ENCODE measurements around the gene F5.
"Not testable (repeated sequence)": the region's sequence is repeated elsewhere in the genome, so short reads cannot be mapped to it uniquely, and the experiment has no call there.

The F5 gene

DNA sequence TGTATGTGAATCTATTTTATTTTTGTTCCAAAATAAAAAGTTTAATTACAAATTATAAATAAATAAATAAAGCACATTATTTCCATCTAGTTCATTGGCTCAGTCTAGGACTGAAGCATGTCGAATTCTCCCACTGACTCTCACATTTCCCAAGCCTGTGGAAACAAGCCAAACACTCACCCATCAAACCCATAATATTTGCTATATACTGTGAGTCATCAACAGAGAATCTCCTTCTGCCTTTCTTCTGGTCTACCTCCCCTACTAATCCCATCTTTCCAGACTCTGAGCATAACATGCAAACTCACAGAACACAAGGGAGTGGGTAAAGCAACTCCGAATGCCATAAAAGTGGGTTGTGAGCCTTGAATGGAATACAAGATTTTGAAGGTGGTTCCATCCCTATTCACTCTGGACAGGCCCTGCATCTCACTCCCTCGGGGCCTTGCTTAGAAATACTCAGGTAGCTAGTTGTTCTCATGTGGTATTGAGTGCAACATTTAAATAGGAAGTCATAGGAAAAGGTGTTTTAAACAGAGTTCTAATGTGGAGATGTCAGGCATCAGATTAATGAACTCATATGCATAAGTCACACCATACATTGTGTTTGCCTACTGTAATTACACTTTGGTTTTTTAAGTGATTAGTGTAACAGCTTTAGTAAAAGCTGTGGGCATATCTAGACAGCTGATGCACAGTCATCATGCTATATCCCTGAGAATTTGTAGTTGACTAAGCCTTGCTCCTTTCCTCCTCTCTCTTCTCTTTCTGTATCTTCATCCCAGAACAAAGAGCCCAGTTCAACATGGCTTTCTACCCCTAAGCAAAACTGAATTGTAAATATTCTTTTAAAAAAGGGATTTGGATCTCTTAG, 47.0 kb downstream of the F5 start:
- peak; percentile 86 for DNase-seq (ENCODE audit: low spot score)

DNA sequence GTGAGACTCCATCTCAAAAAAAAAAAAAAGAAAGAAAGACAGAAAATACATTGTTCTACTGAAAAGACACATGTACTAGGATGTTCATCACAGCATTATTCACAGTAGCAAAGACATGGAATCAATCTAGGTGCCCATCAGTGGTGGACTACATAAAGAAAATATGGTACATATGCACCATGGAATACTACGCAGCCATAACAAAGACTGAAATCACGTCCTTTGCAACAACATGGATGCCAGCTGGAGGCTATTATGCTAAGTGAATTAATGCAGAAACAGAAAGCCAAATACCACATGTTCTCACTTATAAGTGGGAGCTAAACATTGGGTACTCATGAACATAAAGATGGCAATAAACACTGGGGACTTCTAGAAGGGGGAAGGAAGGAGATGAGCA, 51.6 kb downstream of the F5 start:
- no peak for DNase-seq (ENCODE audit: low spot score)

DNA sequence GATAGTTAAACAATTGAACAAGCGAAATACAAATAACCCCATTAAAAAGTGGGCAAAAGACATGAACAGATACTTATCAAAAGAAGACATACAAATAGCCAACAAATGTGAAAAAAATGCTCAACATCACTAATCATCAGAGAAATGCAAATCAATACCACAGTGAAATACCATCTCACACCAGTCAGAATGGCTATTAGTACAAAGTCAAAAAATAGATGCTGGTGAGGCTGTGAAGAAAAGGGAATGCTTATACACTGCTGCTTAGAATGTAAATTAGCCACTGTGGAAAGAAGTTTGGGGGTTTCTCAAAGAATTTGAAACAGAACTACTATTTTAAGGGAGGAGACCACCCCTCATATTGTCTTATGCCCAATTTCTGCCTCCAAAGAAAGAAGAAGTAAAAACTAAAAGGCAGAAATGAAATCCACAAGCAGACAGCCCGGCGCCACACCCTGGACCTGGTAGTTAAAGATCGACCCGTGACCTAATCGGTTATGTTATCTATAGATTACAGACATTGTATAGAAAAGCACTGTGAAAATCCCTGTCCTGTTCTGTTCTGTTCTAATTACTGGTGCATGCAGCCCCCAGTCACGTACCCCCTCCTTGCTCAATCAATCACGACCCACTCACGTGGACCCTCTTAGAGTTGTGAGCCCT, 52.6 kb downstream of the F5 start:
- DNase-seq (ENCODE audit: low spot score): not testable (repeated sequence)

DNA sequence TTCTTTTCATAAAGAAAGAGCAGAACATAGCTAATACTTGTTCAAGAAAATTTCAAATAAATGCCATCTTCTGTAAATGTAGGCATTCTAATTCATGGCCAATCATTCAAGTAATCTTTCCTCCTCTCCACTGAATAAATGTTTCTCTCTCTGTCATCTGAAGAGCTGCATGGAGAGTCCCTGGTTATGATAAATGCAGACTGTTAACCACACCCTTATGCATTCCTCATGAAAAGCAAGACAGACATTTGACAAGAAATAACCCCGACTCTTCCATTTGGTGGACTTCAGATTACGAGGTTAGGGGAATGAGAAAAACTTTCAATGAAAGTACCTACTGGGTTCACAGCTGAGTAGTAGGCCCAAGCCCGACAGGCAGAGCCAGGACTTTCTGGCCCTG, 55.8 kb downstream of the F5 start:
- no peak for DNase-seq (ENCODE audit: low spot score)

DNA sequence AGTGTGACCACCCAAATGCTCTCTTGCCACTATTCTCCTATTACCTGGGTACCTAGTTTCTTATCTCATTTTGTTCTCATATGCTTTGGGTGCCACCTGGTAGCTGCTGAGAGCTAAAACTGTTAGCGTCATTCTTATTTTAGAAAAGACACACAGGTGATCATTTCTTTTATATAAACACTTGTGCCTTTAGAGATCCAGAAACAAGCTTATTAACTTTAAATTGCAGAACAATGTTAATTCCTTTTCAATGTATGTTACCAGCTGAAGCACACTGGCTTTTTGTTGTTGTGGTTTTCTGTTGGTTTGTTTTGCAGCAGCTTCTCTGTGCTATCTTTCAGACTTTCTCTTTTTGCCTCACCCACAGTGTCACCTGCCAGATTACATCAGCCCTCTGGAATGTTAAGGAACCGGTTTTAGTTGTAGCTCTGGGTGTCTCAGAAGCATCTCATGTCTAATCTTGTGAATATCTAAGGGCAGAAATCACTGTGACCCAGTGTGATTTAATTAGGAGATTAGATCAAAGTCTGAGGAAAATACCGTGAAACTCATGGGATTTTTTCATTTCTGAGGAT, 57.1 kb downstream of the F5 start:
- peak; percentile 91 for DNase-seq (ENCODE audit: low spot score)

DNA sequence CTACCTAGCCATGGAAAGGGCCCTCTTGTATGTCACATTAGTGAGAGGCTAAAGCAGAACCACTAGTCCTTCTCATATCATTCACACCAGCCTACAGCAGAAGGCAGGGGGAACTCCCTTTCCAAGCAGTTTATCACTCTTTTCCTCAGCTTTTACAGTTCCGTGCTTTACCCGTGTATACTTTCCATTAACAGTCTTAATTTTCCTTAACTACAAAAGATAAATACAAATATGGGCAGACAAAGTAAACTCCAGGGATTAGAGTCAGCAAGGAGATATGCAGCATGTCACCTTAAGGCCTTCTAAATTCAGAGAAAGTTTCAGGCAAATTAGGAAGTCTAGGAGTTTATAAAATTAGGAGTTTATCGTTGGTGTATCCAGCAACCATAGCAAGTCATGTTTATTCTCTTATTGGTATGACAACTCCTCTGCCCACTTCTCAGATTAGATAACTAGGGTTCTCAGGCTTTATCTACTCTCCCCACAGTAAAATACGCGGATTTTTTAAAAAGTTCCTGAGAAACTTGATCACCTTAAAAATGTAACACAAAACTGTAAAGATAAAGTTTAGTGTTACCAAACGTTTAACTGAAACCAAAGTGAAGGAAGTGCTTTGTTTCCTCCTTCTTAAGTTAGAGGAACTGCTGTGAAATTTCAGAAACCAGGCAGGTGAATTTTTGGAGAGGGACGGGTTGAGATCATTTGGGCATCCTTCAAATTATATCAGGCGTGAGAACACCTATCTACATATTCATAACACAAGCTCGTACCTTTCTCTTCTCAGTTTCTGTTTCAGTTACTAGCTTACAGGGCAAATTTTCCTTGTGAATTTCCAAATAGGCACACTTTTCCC, 57.8 kb downstream of the F5 start:
- DNase-seq (ENCODE audit: low spot score): no peak

DNA sequence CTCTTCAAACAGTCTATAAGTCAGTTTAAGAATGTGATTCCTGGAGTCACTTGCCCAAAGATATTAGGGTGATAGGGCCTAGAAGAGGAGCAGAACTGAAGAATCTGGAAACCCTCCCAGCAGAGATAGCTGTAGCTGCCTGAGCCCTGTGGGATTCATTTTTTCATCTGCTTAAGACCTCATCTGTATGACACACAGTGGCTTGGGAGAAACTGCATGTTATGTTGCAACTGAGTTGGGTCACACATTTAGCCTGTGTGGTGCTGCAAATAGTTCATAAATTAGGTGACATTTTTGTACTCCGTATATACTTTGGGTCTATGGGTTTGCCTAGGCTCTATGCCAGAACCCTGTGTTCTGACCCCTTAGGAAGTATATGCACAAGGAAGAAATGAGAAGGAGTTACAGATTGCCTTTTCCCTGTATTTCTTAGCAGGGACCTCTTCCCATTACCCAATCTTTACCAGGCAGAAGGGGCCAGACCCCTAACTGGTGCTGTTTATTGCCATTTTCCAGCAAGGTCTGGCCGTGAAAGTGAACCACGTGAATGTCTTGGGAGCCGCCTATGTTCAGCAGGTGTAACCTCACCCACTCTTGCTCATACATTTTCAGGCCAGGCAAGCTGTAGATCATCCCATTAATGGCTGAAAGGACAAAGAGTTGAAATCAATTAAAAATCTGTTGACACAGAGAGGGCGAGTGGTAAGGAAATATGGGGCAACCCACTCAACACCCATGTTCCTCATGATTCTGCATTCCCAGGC, 58.6 kb downstream of the F5 start:
- peak; percentile 40 for DNase-seq (ENCODE audit: low spot score)

DNA sequence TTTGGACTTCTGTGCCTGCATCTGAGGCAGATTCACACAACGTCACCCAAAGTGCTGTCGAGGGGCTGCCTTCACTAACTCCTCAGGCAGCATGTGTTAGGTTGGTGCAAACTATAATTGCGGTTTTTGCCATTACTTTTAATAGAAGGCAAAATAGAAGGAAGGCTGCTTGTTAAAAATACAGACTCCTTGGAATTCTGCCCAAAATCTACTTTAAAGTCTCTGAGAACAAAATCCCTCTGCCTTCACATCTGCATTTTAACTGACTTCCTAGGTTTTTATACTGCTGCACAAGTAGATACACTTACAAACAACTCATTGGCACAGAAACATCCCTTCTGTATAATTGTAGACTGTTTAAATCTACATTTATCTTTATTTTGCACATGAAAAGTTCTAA, 59.3 kb downstream of the F5 start:
- DNase-seq (ENCODE audit: low spot score): no peak

DNA sequence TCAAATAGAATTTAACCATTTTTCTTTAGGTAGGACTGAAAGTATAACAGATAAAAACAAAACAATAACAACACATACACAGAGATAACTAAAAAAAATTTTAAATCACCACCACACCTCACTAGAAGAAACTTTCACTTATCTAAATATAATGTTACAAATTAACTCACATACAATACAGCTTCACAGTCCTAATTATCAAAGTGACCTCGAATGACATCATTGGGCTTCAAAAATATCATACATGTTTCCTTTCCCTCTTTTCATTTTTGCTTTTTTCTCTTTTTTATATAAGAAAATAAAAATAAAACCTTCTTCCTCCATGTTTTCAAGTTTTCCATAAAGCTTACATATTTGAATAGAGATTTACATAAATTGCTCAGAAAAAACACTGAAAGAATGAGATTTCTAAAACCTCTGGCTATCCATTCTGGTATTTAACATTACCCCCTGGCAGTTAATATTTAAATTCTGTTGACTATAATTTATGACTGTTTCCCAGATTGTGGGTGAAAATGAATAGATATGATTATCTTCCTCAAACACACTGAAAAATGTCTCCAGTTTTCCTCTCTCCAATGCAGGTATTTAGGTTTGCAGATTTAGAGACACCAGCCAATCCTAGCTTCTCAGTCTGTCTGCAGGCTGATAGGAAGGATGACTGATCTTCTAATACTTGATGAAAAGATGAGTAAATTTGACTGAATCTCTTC, 60.0 kb downstream of the F5 start:
- no peak for DNase-seq (ENCODE audit: low spot score)

DNA sequence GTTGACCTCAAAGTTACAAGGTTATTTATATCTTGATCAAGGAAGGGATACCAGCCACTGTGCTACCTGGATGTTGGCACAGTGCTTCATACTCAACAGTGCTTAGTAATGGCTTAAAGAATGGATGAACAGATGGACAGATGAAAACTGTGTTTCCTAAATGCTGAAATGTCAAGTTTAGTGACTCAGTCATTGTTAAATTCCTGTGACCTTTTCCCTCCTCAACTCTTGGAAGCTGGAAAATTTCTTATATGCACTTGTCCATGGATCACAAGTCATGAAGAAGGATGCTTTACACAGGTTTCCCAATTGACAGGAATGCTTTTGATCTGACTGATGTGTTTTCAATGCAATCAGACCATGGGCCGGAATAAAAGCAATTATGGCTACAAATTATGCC, 60.9 kb downstream of the F5 start:
- DNase-seq (ENCODE audit: low spot score): peak; percentile 32

DNA sequence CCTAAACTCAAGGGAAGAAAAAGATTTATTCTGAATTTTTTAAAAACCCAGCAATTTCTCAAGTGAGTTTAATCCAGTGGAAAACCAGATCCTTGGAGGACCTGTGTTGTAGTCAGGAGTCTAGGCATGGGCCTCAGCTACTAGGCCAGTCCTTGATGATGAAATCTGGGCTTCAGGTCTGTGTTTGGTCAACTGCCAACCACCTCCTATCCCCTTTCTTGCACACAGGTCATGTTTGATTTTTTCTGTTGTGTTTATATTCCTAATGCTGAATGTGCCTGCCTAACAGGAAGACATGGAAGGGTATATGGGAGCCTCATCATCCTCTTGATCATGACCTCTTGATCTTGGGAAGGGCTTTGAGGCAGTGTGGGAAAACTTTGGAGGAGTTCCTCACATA, 62.4 kb downstream of the F5 start:
- DNase-seq (ENCODE audit: low spot score): no peak

DNA sequence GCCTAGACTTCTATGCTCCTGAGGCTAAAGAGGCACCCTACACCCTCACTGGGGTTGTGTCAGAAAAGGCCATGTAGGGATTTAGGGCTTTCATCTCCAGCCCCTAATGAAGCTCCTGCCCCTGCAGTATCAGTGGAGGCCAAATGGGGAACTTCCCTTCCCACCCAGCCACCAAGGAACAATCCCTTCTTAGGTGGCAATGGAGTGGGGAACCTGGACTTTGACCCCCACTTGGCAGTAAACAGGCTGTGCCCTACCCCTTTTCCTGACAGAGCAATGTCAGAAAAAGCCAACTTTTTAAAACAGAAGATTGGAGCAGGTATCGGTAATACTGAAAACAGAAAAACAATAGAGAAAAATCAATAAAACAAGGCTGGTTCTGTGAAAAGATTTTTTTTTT, 65.1 kb downstream of the F5 start:
- no peak for DNase-seq (ENCODE audit: low spot score)

DNA sequence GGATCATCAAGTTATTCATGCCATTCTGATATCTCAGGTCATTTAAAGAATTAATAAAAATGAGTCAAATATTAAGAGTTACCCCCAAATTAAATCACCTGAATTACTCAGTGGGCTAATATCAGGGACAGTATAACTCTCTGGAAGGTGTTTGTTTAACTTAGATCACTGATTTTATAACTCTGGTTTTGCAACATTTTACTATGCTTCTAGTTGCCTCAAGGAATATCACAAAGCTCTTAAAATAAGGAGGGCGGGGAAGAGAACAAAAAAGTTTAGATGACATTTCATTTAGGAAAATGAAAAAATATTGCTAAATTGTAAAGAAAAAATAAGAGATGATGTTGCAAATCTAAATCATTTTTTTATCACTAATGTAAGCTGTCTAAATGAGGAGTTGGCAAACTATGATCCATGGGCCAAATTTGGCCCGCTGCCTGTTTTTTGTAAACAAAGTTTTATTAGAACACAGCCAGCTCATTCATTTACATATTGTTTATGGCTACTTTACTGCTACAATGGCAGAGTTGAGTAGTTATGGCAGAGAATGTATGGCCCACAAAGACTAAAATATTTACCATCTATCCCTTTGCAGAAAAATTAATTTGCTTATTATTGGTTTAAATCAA, 68.6 kb downstream of the F5 start:
- DNase-seq (ENCODE audit: low spot score): no peak

DNA sequence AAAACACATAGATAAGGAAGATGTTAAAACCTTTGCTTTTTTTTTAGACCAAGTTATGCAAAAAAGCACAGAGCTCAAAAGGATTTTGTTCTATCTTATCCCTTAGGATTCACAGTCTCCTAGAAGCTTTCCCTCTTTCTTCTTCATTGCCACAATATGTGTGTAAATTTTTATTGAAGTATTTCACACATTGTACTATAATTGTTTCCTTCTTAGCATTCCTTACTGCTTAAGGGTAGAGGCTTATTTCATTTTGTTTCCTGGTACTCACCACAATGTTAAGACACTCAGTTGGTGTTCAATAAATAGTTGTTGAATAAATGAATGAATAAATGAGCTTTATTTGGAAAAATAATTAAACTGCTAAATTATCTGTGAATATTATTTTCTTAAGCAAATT, 70.6 kb downstream of the F5 start:
- DNase-seq (ENCODE audit: low spot score): peak; percentile 20

DNA sequence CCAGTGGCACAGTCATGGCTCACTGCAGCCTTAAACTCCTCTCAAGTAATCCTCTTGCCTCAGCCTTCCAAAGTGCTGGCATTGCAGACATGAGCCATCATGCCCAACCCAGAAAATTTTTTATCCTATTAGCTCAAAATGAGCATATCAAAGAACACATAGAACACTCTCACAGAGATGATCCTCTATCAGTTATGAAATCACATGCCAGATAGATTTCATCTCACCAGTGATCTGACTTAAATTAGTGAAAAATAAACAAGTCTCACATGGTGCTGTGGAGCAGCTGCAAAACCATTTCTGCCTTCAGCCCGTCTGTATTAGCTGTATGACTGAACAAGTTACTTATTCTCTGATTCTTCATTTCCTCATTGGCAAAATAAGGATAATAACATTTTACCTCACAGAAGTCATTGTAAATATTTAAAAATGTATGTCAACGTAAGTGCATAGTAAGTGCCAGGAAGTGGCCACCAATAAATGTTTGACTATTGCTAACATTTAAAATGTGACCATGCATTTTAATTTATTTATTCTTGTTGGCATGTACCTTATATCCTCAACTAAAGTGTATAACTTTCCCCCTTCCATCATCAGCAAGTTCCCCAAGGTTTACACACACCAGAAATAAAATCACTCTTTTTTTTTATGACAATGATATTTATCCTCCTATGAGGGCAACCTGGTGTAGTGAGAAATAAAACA, 71.6 kb downstream of the F5 start:
- peak; percentile 16 for DNase-seq (ENCODE audit: low spot score)

DNA sequence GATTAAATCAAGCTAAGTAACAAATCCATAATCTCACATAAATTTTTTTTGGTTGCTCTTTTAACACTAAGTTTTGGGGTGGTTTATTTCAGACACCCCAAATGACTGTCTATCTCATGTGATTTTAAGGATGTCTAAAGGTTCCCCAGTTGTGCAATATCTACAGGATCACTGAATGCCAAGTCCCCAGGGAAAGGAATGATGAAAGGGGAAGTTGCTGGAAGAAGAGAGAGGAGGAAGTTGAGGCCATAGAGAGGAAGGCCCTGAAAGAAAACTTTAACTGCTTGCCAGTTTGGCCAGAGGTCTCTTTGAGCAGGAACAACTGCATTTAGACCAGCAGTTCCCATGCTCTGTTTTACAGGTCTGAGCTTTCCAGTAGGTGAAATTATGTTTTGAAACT, 73.1 kb downstream of the F5 start:
- no peak for DNase-seq (ENCODE audit: low spot score)

DNA sequence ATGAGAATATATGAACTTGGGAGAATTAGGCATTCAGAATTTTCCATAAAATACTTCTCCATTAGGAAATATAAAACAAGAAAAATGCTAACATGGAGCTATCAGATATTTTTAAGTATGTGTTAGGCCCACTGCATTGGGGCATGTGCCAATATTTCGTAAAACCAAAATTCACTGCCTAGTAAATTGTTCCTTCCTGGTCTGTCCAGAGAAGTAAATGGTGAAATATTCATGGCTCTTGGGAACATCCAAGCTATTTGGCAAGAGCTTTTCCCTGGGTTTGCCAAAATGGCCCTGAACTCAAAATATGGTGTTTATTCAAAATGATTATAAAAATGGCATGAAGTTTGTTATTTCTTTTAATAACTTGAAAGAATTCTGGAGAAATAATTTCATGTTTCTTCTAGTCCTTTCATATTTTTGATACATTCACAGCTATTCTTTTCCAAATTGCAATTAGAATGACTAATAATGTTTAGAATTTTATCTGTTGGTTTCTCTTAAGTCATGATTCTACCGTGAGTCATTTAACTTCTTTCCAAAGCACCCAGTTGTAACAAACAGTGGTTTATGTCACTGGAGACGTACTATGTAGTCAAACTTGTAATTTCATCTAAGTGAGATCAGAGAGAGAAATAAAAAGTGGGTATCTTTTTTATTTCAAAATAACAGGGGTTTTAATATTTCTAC, 74.8 kb downstream of the F5 start:
- peak; percentile 77 for DNase-seq (ENCODE audit: low spot score)

DNA sequence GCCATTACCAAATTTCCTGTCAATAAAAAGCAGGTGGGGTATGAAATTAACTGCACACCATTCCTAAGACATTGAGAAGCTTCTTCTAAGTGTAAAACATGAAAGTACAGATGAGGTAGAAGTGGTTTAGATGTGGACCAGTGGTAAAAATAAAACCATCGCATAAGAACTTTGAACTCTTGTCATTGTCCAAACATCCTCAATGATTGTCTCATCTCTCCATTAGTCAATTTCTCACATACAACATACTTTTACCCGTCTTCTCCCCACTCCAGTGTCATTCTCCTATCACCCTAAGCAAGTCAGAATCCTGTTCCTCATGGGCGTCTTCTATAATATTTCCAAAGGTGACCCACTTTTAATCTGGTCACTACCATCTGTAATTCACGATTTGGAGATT, 76.2 kb downstream of the F5 start:
- no peak for DNase-seq (ENCODE audit: low spot score)

DNA sequence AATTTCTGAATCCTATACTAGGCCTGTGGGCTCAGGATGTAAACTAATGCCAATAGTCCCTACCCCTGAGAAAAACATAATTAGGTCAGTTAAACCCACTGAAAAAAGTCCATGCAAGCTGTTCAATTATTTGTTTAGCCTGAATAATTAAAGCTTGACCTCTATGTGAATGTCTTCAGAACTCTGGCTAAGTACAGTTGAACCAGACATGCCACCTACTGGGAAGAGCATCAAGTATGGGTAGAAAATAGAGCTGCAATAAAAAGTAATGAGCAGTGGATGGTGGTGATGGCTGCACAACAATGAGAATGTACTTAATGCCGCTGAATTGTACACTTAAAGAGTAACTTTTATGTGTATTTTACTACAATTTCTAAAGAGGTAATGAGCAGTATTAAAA, 76.9 kb downstream of the F5 start:
- no peak for DNase-seq (ENCODE audit: low spot score)

Data from kidney tubule cell (primary cell).